ENCODE data around the gene E2F6.
A peak's percentile ranks its signal among the peaks of the same experiment; 100 is the strongest.

The E2F6 gene

GRCh38 chr2:11492244-11492643, 26.3 kb upstream of the E2F6 start:
- DNase-seq: no peak

- no peak for DNase-seq
Measured at GRCh38 chr2:11491348-11491933, 25.5 kb upstream of the E2F6 start.

DNA sequence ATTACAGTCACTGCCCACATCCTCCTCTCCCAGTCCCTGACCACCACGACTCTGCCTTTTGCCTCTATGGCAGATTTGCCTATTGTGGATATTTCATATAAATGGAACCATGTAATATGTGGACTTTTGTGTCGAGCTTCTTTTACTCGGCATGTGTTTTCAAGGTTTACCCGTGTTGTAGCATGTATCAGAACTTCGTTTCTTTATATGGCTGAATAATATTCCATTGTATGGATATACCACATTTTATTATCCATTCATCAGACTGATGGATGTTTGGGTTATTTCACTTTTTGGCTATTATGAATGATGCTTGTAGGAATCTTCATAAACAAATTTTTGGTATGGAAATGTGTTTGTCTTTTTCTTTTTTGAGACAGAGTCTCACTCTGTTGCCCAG, 24.2 kb upstream of the E2F6 start:
- DNase-seq: no peak

GRCh38 chr2:11488809-11489208, 22.8 kb upstream of the E2F6 start:
- DNase-seq: no peak

DNA sequence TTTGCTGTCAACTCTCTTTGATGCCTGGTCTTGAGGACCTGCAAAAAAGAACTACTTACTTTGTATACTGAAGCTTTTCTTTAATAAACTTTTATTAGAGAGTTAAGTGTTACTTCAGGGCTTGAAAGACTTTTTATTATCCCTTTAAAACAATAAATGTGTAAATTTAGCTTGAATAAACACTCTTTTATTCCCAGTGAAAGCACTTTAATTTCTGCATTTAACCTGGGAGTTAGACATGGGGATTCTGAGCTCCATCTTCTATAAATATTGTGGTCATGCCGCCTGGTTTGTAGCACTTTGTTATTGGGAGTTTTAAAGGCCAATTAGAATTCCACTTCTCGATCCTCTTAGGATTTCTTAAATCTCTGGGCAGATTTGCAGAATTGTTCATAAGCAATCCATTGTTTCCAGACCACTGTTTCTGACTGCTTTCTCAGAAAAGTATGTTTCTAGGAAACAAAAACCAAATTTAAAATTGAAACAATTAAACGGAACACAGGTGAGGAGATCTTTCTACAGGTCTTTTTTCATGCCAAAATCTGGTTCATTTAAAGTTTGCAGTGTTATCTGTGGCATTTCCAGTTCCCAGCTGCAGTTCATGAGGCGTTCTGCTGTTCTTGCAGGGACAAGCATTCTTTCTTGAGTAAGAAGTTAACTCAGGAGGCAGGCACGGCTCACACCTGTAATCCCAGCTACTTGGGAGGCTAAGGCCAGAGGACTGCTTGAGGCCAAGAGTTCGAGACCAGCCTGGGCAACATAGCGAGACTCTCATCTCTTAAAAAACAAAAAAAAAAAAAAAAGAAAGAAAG, 18.1 kb upstream of the E2F6 start:
- no peak for DNase-seq

DNA sequence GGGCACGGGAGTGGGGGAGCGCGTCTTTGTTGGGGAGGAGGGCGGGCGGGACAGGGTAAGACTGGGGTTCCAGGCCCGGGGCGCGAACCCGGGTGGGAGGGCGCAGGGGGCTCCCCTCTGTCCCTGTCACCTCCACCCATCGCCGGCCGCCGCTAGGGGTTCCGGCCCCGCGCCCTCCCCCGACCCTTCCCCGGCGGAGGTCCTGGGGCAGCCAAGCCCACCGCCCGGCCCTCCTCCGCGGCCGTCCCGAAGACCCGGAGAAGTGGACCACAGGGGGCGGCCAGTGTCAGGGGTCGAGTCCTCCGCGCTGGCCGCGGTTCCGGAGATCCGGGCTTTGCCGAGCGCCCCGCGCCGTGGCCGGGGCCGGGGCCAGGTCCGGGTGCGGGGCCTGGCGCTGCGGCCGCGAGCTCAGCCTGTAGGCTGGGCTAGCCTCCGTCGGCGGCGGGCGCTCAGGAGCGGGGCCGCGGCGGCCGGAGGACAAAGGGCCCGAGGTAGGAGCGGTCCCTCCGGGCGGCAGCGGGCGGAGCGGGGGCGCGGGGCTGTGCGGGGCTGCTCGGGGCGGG, 16.6 kb upstream of the E2F6 start:
- DNase-seq: no peak

DNA sequence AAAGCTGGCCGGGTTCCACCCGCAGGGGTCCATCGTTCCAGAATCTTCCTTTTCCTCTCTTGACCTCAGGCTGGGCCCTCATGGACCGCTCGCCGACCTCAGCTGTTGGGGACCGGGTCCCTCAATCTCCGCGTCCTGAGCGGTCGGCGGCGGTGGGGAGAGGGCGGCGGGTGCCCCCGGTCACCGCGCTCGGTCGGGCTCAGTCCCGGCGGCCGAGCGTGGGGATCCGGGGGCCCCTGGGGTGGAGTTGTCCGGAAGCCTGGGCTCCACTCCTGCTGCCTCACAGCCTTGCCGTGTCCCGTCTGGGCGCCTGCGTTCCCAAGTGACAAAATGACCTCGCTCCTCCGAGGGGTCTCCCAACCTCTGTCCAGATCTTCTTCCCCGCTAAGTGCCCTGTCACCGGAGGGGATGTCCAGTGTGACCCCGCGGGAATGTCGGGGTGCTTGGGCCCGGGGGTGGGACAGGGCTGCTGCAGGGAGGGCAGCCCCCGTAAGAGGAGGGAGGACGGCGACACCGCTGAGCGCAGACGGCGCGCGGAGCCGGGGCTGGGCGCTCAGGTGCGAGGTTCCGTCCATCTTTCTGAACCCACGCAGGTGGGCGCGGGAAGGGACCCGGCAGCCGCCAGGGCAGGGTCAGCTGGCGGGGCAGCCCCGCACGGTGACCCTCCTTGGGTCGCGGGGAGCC, 16.0 kb upstream of the E2F6 start:
- DNase-seq: no peak

- no peak for DNase-seq
Measured at GRCh38 chr2:11481426-11481788, 15.4 kb upstream of the E2F6 start.

DNA sequence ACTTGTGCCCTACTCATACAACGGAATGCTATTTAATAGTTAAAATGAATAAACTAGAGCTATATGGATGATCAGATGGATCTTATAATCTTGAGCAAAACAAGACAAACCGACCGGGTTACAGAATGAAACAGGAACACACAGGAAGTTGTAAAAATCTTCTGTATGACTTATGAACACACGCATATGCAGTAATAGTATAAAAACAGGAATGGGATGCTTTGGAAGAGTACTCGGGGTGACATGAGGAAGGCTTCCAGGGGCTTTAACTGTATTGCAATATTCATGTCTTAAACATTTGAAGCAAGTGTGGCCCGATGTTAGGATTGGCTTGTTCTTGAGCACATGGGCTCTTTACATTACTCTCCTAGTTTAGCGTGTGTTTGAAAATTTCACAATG, 14.9 kb upstream of the E2F6 start:
- DNase-seq: no peak

- DNase-seq: no peak
Measured at GRCh38 chr2:11480406-11480805, 14.4 kb upstream of the E2F6 start.

DNA sequence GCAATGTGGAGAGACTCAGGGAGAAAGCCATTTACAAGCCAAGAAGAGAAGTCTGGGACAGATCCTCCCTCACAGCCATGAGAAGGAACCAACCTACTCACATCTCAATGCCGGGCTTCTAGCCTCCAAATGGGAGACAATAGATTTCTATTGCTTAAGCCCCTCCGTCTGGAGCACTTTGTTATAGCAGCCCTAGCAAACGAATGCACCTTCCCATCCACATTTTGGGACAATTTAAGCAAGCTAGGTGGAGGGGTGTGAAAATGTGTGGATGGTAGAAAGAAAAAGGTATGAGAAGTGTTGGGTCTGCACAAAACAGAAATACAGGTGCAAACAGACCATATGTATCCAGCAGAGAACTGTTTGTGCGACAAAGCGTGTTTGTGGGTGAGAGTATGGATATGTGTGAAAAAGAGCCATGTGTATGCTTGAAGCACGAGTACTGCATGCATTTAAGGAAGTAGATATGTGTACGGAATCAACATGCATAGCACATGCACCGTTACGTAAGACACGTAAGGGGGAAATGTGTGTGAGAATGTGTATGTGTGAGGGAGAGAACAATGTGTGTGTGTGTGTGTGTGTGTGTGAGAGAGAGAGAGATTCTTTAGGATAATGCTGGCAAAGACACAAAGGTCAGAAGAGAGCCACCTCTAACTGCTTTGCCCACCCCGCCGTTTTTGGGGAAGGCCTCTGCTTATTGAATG, 13.1 kb upstream of the E2F6 start:
- no peak for DNase-seq

DNA sequence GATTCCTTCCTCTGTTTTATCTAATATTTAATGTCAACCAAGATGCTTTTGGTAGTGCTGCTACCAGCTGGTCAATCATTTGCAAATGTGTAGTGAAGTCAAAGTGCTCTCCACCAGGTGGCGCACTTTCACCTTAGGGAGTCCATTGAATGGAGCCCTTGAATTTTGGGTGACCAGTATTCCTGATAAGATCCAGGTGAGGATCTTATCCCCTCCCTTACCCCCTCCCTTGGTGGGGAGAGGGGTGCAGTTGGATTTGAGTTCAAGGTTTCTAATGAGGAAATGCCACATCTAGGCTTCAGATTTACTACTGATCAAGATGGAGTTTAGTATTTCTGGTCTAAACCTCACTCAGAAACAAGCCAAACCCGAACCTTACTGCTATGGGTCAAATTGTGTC, 12.0 kb upstream of the E2F6 start:
- peak; percentile 70 for DNase-seq

DNA sequence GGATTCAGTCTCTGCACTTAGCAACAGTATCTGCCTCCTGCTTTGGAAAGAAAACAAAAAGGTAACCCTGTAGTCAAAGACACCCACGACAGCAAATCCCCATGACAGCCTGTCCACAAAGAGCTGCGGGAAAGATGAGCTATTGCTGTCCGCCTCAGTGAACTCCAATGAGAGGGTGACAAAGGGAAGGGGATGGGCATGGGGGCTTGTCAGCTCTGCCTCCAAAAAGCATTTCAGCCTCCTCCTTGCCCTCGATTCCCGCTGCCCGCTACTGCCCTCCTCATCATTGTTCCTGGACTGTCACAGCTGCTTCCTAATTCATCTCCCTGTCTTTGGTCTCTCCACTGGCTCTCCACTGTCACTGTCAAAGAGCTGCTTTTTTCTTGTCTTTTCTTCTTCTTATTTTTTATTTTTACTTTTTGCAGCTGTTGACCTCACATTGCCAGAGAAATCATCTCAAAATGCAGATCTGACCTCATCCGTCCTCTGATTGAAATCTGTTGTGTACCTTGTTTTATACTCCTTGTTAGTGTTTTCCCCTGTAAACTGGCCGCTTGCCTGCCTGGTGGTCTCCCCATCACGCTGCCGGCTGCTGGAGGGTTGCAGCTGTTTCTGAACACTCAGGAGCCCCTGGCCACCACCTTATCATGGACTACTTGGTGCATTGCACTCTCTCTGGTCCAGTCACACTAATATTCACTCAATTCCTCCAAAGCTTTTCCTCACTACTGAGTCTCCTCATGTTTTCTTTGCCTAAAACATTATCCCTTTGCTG, 7.9 kb upstream of the E2F6 start:
- DNase-seq: no peak

- no peak for DNase-seq
Measured at GRCh38 chr2:11467749-11468148, 1.8 kb upstream of the E2F6 start.

DNA sequence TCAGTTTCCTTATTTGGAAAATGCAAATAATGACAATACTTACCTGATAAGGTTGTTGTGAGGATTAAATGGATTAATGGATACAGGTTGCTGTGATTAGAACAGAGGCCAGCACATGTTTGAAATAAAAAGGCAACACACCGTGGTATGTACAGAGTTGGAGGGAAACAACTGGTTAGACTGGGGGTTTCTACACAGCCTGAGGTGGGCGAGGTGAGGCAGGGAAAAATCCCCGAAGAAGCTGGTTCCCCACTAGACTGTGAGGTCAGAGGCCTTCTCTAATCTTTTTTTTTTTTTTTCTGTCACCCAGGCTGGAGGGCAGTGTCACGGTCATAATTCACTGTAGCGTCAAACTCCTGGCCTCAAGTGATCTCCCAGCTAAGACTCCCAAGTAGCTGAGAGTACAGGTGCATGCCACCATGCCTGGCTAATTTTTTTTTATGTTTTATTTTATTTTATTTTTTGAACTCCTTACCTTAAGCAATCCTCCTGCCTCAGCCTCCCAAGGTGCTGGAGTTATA, 1.2 kb upstream of the E2F6 start:
- no peak for DNase-seq

DNA sequence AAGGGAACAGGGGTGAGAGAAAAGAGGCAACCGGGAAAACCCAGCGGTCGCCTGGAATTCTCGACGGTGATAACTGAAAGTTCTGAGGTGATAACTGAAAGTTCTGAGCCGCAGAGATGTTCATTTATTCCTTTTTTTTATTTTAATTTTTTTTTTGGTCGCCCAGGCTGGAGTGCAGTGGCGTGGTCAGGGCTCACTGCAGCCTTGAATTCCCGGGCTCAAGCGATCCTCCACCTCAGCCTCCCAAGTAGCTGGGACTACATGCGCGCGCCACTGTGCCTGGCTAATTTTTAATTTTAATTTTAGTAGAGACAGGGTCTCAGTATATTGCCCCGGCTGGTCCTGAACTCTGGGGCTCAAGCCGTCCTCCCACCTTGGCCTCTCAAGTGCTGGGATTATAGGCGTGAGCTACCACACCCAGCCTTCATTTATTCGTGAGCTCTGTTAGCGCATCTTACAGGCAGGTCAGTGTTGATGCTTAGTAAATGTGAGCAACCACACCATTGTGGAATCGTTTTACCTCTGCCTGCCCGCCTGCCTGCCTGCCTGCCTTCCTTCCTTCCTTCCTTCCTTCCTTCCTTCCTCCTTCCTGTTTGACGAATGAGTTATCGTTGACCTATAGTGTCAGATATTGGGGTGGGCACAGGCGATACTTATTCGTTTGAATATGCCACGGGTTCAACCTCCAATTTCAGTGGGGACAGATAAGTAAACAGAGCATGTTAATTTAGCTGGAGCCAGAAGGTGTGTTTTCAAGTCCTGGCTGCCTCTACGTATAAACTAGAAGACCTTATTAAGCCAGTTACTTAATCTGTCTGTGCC, 557 bp upstream of the E2F6 start:
- DNase-seq: no peak

DNA sequence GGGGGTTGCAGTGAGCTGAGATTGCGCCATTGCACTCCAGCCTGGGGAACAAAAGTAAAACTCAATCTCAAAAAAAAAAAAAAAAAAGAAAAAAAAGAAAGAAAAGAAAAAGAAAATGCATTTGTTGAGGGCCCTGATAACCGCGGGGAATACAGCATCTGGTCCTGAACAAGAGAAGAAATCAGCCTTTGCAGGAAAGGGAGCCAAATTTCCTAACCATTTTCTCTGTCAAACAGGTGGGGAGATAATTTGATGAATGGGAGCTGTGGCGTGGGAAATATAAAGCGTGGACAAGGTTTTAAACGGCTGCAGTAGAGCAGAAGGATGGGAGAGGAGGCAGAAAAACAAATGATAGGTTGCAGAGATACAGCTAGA, 864 bp downstream of the E2F6 start:
- DNase-seq: no peak

DNA sequence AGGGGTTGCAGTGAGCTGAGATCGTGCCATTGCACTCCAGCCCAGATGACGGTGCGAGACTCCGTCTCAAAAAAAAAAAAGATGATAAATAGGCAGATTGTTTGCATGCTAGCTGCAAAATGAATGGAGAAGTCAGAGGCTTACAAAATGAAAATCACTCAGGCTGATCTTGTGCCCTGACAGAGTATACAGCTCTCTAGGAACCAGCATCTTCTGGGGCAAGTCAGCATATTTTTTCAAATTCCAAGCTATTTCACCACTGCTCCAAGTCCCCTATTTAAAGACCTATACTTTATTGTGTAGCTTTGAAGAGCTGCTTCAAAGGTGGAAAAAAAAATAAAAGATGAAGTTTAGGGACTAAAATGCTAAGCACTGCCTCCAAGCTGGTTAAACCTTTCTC, 6.1 kb downstream of the E2F6 start:
- no peak for DNase-seq

- no peak for DNase-seq
Measured at GRCh38 chr2:11458753-11459152, 7.2 kb downstream of the E2F6 start.

GRCh38 chr2:11457935-11458334, 8.0 kb downstream of the E2F6 start:
- DNase-seq: no peak

DNA sequence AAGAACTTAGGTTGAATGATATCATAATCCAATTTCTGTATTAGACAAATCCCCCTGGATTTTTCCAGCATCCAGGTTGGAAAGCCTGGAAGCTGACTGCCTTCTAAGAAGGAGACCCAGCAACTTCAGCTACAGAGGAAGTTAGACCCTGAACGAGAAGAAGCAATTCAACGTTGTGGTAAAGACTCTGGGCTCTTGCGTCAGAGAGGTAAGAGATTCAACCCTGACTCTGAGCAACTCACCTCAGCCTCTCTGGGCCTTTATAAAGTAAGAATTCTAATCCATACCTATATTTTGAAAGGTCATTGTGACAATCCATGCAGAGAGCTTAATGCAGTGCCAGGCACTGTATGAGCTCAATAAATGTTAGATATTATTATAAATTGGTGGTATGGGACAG, 9.7 kb downstream of the E2F6 start:
- DNase-seq: no peak

- DNase-seq: no peak
Measured at GRCh38 chr2:11454824-11455223, 11.1 kb downstream of the E2F6 start.

All from NCI-H2227 treated with DMSO at 0.1 percent for 48 hours (cell line).